ENCODE data around the gene DAPK1.

The DAPK1 gene

DNA sequence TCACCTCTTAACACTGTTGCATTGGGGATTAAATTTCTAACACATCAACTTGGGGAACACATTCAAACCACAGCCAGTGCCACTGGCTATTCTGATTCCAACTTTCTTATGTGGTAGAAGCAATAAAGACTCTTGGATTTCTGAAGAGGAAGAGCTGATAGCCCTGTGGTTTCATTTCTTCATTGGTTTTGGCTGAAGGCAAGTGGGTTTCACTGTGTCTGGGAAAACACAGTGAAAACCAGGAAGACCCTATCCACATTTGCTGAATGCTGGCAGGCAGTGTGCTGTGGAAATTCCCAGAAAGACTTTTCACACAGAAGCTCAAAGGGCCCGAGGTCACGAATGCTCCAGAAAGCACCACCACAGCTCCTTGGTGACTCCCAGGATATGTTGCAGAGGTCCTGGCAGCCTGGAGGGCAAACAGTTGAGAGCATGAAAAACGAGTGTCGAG, 67.1 kb downstream of the DAPK1 start:
- ChIA-PET CTCF (interaction anchor here (0.9 to 1.3 kb wide), 4 partner anchors 8 to 40 kb away, joined by 3 to 8 read pairs (median 3); no protein-coding TSS in a partner anchor), POLR2A (no interaction called here)
- DNase-seq (ENCODE audit: extremely low spot score): no peak
- TF ChIP-seq, protein P1, sequence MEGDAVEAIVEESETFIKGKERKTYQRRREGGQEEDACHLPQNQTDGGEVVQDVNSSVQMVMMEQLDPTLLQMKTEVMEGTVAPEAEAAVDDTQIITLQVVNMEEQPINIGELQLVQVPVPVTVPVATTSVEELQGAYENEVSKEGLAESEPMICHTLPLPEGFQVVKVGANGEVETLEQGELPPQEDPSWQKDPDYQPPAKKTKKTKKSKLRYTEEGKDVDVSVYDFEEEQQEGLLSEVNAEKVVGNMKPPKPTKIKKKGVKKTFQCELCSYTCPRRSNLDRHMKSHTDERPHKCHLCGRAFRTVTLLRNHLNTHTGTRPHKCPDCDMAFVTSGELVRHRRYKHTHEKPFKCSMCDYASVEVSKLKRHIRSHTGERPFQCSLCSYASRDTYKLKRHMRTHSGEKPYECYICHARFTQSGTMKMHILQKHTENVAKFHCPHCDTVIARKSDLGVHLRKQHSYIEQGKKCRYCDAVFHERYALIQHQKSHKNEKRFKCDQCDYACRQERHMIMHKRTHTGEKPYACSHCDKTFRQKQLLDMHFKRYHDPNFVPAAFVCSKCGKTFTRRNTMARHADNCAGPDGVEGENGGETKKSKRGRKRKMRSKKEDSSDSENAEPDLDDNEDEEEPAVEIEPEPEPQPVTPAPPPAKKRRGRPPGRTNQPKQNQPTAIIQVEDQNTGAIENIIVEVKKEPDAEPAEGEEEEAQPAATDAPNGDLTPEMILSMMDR (IDR thresholded peaks at IDR 0.05; ENCODE audit: control extremely low read depth, extremely low read depth, low read depth, missing control alignments): no peak

DNA sequence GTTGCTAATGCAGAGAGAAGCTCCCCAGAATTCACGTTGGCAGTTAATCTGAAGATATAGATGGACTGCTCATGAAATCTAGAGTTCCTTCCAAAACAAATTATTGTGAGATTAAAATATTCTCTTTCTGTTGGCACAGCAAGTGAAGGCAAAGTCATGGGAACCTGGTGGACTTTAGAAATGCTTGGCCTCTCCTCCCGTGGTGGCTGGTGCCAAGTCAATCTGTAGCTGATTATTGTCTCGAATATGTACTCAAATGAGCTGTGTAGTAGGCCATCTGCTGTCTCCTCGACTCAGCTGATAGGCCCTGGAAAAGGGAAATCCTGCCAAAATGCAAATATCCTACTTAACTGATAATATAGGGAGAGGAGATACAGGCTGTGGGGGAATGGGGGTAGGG, 69.3 kb downstream of the DAPK1 start:
- TF ChIP-seq, protein P1 (IDR thresholded peaks at IDR 0.05; ENCODE audit: control extremely low read depth, extremely low read depth, low read depth, missing control alignments): no peak
- ChIA-PET POLR2A (no interaction called here), CTCF (interaction anchor here (0.9 to 5.0 kb wide), 3 partner anchors 12 to 29 kb away, joined by 3 to 37 read pairs (median 3); no protein-coding TSS in a partner anchor)
- no peak for DNase-seq (ENCODE audit: extremely low spot score)

DNA sequence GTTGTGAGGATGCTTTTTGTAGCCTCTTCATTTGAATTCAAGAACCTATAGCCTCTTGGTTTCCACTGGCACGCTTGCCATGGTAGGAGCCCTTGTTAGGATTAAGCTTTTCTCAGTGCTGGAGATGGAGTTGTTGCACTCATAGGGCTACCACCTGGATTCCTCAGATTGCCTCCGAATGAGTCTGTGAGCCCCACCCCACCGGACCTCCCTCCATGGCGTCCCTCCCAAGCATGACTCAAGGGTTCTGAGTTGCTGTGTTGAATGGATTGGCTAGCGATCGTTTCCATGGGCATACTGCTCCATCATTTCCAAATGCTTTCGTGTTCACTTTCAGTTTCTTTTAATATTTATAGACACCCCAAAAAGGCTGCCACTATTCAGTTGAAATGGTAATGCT, 69.9 kb downstream of the DAPK1 start:
- ChIA-PET POLR2A (no interaction called here), CTCF (interaction anchor here (1.0 to 5.0 kb wide), 3 partner anchors 12 to 44 kb away, joined by 3 to 37 read pairs (median 3); no protein-coding TSS in a partner anchor)
- TF ChIP-seq, protein P1 (IDR thresholded peaks at IDR 0.05; ENCODE audit: control extremely low read depth, extremely low read depth, low read depth, missing control alignments): no peak
- no peak for DNase-seq (ENCODE audit: extremely low spot score)

DNA sequence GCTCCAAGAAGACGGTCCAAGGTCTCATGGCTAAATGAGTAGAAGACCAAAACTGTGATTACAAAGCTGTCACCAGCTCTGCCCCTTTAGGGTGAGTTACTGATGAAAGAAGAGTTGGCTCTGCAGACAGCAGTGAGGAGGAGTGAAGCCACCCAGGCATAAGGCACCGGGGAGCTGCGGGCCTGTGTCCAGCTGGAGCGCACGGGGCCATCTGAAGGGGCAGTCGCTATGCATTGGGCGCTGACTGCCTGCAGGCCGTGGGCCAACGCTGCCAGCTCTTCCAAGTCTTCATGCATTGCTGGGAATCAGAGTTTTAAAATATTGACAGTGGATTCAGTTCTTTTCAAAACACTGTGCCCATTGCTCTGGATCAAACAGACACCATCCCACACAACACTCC, 70.3 kb downstream of the DAPK1 start:
- no peak for DNase-seq (ENCODE audit: extremely low spot score)
- CTCF ChIA-PET: interaction anchor here (0.7 to 5.0 kb wide), 5 partner anchors 10 to 96 kb away, joined by 3 to 37 read pairs (median 3); no protein-coding TSS in a partner anchor
- POLR2A ChIA-PET: no interaction called here
- TF ChIP-seq, protein P1 (IDR thresholded peaks at IDR 0.05; ENCODE audit: control extremely low read depth, extremely low read depth, low read depth, missing control alignments): no peak

DNA sequence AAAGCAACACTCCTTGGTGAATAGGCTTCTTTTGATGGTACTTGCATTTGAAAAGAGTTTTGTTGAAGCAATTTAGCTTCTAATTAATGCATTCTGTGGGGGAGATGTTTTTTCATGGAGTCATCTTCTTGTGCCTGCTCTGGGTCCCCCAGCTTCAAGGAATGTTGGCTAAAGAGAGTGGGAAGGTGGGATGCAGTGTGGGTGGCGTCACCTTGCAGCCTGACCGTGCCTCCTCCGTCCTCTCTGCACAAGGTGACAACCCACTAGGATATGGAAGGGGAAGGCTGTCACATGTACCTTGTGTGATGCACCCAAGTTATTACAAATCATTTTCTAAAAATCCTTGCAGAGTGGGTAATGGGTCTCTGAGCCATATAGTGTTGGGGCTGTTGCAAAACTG, 70.7 kb downstream of the DAPK1 start:
- TF ChIP-seq, protein P1 (IDR thresholded peaks at IDR 0.05; ENCODE audit: control extremely low read depth, extremely low read depth, low read depth, missing control alignments): no peak
- POLR2A ChIA-PET: no interaction called here
- CTCF ChIA-PET: interaction anchor here (0.7 to 5.0 kb wide), 7 partner anchors 11 to 95 kb away, joined by 3 to 37 read pairs (median 3); no protein-coding TSS in a partner anchor
- no peak for DNase-seq (ENCODE audit: extremely low spot score)

DNA sequence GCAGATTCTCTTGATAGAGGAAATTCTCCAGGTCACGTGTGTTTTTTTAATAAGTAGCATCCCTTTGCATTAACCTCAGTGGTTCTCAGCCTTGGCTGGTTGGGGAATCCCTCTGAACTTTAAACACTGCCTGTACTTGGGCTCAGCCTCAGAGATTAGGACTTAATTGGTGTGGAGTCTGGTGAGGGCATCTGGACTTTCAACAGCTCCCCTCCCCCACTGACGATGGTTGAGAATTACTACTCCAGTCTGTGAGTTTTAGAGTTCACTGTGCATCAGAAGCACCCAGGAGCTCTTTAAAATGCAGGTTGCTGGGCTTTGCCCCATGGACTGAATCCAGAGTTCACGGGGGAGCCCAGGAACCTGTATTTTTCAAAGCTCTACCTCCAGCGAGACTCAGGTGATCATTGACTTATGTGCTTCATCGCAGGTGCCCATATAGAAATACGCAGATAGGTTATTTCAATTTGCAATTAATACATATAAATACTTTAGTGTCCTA, 71.4 kb downstream of the DAPK1 start:
- DNase-seq (ENCODE audit: extremely low spot score): no peak
- ChIA-PET POLR2A (no interaction called here), CTCF (interaction anchor here (1.0 to 5.0 kb wide), 5 partner anchors 10 to 94 kb away, joined by 3 to 37 read pairs (median 3); no protein-coding TSS in a partner anchor)
- TF ChIP-seq, protein P1 (IDR thresholded peaks at IDR 0.05; ENCODE audit: control extremely low read depth, extremely low read depth, low read depth, missing control alignments): no peak
